Measurements from ENCODE around the gene ABCA2. TPM values are rescaled to one million over a fixed set of nuclear protein-coding genes. Genes with fewer than 3 reads are reported as not detected.

ABCA2 gene
- polyA plus RNA-seq, 1 of the 3 experiments (the other 2 are of a cell fraction): 34.7 TPM

DNA sequence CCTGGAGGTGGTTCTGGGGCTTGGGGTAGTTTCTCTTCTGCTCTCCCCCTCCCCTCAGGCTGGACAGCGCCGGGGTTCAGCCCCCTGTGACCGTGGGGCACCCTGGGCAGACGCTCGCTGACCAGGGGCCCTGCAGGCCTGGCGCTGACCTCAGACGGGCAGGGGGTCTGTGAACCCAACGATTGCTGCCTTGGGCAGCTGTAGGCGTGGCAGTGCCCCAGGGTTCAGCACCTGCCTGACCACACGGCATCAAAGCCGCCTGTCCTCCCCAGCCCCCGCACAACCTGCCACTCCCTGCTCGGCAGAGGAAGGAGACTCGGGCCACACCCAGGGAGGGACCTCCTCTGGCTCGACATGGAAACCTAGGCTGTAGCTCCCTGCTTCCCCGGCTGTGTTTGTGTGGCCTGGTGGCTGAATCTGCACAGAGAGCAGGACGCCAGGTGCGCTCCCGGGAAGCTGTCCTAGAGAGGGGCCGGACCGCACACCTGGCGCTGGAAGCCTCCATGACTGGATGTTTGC, 63.8 kb downstream of the ABCA2 start:
- ChIA-PET CTCF (interaction anchor here (0.6 to 1.9 kb wide), 6 partner anchors 9 to 172 kb away, joined by 3 to 7 read pairs (median 4); partner anchors contain the start of gene PTGDS), POLR2A (no interaction called here)
- Histone ChIP-seq H3K79me2 (ENCODE audit: insufficient read depth) (no peaks in the 10 kb centered on the region), H3K9me3 (no peaks in the 10 kb centered on the region), H4K20me1 (ENCODE audit: insufficient read depth) (no peaks in the 10 kb centered on the region), H3K36me3 (replicated peaks in 1 of 2; ENCODE audit: control insufficient read depth in 1 of 2, insufficient read depth in 2 of 2, low read length in 1 of 2) (no peaks in the 10 kb centered on the region), H3K4me3 (ENCODE audit: low read depth in 2 of 2, low read length in 1 of 2) (no peak overlapping the region), H3K9ac (no peak overlapping the region), H3K27ac (ENCODE audit: low read depth in 2 of 2, low read length in 1 of 2) (no peak overlapping the region), H3K4me1 (ENCODE audit: control insufficient read depth in 1 of 2, insufficient read depth in 2 of 2, low read depth in 1 of 2, low read length in 1 of 2) (peaks cover 0 to 8% of the 10 kb centered on the region in 2 experiments; a peak in 1 of 4 replicates), H3F3A (replicated peaks; ENCODE audit: insufficient read depth) (no peaks in the 10 kb centered on the region), H3K9me2 (no peaks in the 10 kb centered on the region), H3K4me2 (no peak overlapping the region), H2AFZ (ENCODE audit: low read depth) (no peak overlapping the region), H3K27me3 (ENCODE audit: insufficient read depth) (no peaks in the 10 kb centered on the region)
- no peak for DNase-seq
- 77% methylated on average over 4 of the region's 22 CpGs for WGBS (ENCODE audit: low lambda C conversion rate)
- TF ChIP-seq MXI1 (IDR thresholded peaks at IDR 0.05; ENCODE audit: low read depth, low read length): no peak

DNA sequence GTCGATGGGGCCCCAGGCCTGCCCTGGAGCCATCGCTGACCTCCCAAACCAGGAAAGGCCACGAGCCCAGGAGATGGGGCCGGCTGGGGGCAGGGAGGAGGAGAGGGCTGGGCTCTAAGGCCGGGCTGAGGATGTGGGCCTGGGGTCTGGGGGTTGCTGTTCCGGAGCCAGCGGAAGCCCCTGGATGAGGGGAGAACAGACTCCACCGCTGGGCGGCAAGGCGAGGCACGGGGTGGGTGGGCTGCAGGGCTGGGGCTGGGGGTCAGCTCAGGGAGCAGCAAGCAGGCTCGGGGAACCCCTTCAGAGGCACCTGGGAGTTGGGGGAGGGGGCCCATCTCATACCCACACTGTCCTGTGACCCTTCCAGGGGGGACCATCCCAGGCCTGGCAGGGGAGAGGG, 64.3 kb downstream of the ABCA2 start:
- H3K4me2 ChIP-seq: no peak overlapping the region
- ChIA-PET POLR2A (no interaction called here), CTCF (interaction anchor here (0.6 to 1.9 kb wide), 3 partner anchors 62 to 67 kb away, joined by 3 to 7 read pairs (median 4); no protein-coding TSS in a partner anchor)
- H3K4me3 ChIP-seq (ENCODE audit: low read depth in 2 of 2, low read length in 1 of 2): no peak overlapping the region
- peaks cover 0 to 8% of the 10 kb centered on the region in 2 experiments; a peak in 1 of 4 replicates for H3K4me1 ChIP-seq (ENCODE audit: control insufficient read depth in 1 of 2, insufficient read depth in 2 of 2, low read depth in 1 of 2, low read length in 1 of 2)
- H3K27ac ChIP-seq (ENCODE audit: low read depth in 2 of 2, low read length in 1 of 2): no peak overlapping the region
- TF ChIP-seq YY1 (IDR thresholded peaks at IDR 0.05; ENCODE audit: low read depth) (no peak), SIN3A (IDR thresholded peaks at IDR 0.05; ENCODE audit: borderline replicate concordance, low read depth, low read length) (no peak), RCOR1 (IDR thresholded peaks at IDR 0.05; ENCODE audit: low read length) (no peak), NFIC (IDR thresholded peaks at IDR 0.05; ENCODE audit: borderline replicate concordance) (no peak), TAF1 (IDR thresholded peaks at IDR 0.05; ENCODE audit: borderline replicate concordance, low read depth, low read length) (no peak)
- no peaks in the 10 kb centered on the region for H3K79me2 ChIP-seq (ENCODE audit: insufficient read depth)
- H3K9me3 ChIP-seq: no peaks in the 10 kb centered on the region
- H3K27me3 ChIP-seq (ENCODE audit: insufficient read depth): no peaks in the 10 kb centered on the region
- no peaks in the 10 kb centered on the region for H3K36me3 ChIP-seq (replicated peaks in 1 of 2; ENCODE audit: control insufficient read depth in 1 of 2, insufficient read depth in 2 of 2, low read length in 1 of 2)
- H4K20me1 ChIP-seq (ENCODE audit: insufficient read depth): no peaks in the 10 kb centered on the region
- no peak for DNase-seq
- no peaks in the 10 kb centered on the region for H3K9me2 ChIP-seq
- WGBS (ENCODE audit: low lambda C conversion rate): 67% methylated on average over 1 of the region's 12 CpGs
- H3F3A ChIP-seq (replicated peaks; ENCODE audit: insufficient read depth): no peaks in the 10 kb centered on the region
- no peak overlapping the region for H2AFZ ChIP-seq (ENCODE audit: low read depth)
- no peak overlapping the region for H3K9ac ChIP-seq

- TF ChIP-seq RCOR1 (IDR thresholded peaks at IDR 0.05; ENCODE audit: low read length): no peak
- no peak for TF ChIP-seq MXI1 (IDR thresholded peaks at IDR 0.05; ENCODE audit: low read depth, low read length)
- TF ChIP-seq EZH2phosphoT487 (IDR thresholded peaks at IDR 0.05; ENCODE audit: borderline replicate concordance, low read depth): no peak
- TF ChIP-seq, protein P1, sequence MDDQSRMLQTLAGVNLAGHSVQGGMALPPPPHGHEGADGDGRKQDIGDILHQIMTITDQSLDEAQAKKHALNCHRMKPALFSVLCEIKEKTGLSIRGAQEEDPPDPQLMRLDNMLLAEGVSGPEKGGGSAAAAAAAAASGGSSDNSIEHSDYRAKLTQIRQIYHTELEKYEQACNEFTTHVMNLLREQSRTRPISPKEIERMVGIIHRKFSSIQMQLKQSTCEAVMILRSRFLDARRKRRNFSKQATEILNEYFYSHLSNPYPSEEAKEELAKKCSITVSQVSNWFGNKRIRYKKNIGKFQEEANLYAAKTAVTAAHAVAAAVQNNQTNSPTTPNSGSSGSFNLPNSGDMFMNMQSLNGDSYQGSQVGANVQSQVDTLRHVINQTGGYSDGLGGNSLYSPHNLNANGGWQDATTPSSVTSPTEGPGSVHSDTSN (IDR thresholded peaks at IDR 0.05): no peak
- TF ChIP-seq USF1 (IDR thresholded peaks at IDR 0.05; ENCODE audit: borderline replicate concordance, low read depth): no peak
- TF ChIP-seq, protein P2, sequence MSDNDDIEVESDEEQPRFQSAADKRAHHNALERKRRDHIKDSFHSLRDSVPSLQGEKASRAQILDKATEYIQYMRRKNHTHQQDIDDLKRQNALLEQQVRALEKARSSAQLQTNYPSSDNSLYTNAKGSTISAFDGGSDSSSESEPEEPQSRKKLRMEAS (IDR thresholded peaks at IDR 0.05; ENCODE audit: low read depth): no peak
- no peak for TF ChIP-seq FOXJ3 (CRISPR knock-in tag; IDR thresholded peaks at IDR 0.05)
- no peak for TF ChIP-seq JUND (IDR thresholded peaks at IDR 0.05)
- no peak for TF ChIP-seq GABPA (IDR thresholded peaks at IDR 0.05; ENCODE audit: low read depth)
- ChIA-PET POLR2A (no interaction called here), CTCF (interaction anchor here (0.6 to 1.9 kb wide), 3 partner anchors 19 to 68 kb away, joined by 3 to 7 read pairs (median 6); partner anchors contain the start of genes C8G and FBXW5)
- DNase-seq: no peak
- no peak overlapping the region for H2AFZ ChIP-seq (ENCODE audit: low read depth)
- no peaks in the 10 kb centered on the region for H3F3A ChIP-seq (replicated peaks; ENCODE audit: insufficient read depth)
- H4K20me1 ChIP-seq (ENCODE audit: insufficient read depth): no peaks in the 10 kb centered on the region
- H3K9ac ChIP-seq: no peak overlapping the region
- H3K36me3 ChIP-seq (replicated peaks in 1 of 2; ENCODE audit: control insufficient read depth in 1 of 2, insufficient read depth in 2 of 2, low read length in 1 of 2): no peaks in the 10 kb centered on the region
- WGBS (ENCODE audit: low lambda C conversion rate): 79% methylated on average over 14 of the region's 15 CpGs
- no peaks in the 10 kb centered on the region for H3K79me2 ChIP-seq (ENCODE audit: insufficient read depth)
- H3K4me3 ChIP-seq (ENCODE audit: low read depth in 2 of 2, low read length in 1 of 2): no peak overlapping the region
- H3K9me2 ChIP-seq: no peaks in the 10 kb centered on the region
- no peak overlapping the region for H3K4me2 ChIP-seq
- H3K27me3 ChIP-seq (ENCODE audit: insufficient read depth): no peaks in the 10 kb centered on the region
- no peaks in the 10 kb centered on the region for H3K9me3 ChIP-seq
- H3K27ac ChIP-seq (ENCODE audit: low read depth in 2 of 2, low read length in 1 of 2): no peak overlapping the region
- peaks cover 0 to 8% of the 10 kb centered on the region in 2 experiments; a peak in 1 of 4 replicates for H3K4me1 ChIP-seq (ENCODE audit: control insufficient read depth in 1 of 2, insufficient read depth in 2 of 2, low read depth in 1 of 2, low read length in 1 of 2)
Measured at GRCh38 chr9:136963341-136963740, 64.7 kb downstream of the ABCA2 start.

Data from SK-N-SH (cell line).